Measurements from ENCODE around the gene CIRBP.
"Not testable (repeated sequence)": the region's sequence is repeated elsewhere in the genome, so short reads cannot be mapped to it uniquely, and the experiment has no call there.

CIRBP gene

DNA sequence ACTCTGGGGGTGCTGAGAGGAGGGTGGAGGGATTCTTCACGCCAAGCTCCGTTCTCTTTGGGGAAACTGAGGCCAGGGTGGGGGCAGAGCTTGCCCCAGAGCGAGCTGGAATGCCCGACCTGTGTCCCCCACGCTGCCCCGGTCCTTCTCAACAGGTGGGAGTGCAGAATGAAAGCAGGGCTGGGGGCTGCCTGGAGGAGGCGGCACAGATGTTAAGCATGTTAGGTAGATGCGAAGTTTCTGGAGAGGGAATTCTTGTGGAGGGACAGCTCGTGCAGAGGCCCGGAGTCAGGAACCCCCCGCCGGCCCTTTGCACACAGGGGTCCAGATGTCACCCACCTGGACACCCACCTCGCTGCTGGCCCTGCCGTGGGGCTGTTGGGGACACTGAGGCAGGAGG, 25.6 kb downstream of the CIRBP start:
- DNase-seq: no peak

DNA sequence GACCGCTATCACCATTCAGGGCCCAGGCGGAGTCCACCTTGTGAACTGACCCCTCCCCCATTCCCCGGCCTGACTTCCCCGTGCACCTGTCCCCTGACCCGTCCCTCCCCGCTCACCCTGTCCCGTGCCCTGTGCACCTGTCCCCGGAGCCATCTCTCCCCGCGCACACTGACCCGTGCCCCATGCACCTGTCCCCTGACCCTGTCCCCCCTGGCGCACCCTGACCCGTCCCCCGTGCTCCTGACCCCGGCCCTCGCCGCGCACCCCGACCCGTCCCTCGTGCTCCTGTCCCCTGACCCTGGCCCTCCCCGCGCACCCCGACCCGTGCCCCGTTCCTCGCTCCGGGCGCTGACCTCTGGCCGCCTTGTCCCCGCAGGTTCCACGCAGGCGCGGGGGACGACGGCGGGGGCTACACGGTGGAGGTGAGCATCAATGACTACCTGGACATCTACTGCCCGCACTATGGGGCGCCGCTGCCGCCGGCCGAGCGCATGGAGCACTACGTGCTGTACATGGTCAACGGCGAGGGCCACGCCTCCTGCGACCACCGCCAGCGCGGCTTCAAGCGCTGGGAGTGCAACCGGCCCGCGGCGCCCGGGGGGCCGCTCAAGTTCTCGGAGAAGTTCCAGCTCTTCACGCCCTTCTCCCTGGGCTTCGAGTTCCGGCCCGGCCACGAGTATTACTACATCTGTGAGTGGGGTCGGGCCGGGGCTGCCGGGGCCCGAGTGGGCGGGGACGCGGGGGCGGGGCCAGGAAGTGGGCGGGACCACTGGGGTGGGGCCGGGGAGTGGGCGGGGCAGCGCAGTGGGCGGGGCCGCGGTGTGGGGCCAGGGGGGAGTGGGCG, 26.3 kb downstream of the CIRBP start:
- DNase-seq: no peak

DNA sequence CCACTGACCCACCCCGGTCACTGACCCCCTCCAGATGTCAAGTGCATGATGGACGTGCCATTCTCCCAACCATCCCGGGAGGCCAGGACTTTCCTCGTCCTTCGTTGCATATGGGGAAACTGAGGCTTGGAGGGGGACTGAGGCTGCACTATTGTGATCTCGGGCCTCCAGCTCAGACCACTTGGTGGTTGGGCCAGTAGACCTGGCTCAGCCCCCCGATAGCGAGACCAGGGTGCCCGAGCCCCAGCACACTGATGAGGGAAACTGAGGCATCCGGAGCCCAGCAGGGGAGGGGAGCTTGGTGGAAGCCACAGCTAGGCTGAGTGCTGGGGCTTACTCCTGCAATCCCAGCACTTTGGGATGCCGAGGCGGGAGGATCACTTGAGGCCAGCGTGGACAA, 26.9 kb downstream of the CIRBP start:
- no peak for DNase-seq

DNA sequence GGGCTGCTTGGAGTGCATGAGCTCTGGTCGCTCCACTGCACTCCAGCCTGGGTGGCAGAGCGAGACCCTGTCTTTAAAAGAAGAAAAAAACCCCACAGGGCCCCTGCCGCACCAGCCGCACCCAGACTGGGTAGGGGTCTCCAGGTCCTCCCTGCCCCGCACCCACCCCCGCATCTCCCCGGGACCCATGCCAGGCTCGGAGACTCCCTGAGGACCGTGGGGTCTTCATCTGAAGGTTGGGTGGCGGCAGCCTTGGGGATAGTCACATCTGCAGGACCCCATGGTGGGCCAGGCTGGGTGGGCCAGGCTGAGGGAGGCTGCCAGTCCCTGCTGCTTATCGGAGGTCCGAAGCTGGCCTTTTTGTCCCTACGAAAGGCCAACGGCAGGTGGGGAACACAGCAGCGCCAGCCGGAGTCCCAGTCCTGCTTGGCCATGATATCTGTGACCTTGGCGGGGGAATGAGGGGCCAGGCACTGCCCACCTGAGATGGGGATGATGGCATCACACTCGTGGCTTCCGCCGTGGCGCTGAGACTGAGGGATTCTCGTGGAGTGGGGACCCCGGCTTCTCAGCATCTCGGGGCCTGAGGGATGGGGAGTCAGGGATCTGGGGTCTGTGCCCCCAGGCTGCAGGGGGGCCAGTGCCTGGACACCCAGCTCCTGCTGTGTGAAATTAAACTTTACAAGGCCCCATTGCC, 27.6 kb downstream of the CIRBP start:
- no peak for DNase-seq

DNA sequence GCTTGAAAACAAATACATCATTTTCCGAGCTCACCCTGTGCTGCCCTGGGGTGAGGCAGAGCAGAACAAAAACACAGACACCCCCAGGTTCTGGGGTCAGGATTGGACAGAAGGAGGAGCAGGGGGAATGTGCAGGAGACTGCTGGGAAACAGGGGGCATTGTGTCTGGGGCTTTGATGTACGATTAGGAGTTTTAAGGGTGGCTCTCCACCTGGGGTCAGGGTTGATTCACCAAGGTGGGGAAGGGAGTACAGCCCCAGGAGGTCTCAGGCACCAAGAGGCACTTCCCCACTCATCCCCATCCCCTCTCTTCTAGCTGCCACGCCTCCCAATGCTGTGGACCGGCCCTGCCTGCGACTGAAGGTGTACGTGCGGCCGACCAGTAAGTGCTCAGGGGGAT, 29.1 kb downstream of the CIRBP start:
- DNase-seq: no peak

DNA sequence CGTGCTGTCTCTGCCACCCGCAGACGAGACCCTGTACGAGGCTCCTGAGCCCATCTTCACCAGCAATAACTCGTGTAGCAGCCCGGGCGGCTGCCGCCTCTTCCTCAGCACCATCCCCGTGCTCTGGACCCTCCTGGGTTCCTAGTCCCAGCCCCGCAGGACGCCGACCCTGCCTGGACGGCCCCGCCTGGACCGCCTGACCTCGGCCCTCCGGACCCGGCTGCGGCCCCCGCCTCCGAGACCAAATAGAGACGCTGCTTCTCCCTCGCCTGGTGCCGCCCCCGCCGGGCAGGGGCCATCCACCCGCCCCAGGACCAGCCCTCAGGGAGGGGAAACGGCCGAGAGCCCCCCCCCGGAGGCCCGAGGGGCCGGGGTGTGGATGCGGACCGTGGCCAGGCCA, 30.7 kb downstream of the CIRBP start:
- DNase-seq: no peak

DNA sequence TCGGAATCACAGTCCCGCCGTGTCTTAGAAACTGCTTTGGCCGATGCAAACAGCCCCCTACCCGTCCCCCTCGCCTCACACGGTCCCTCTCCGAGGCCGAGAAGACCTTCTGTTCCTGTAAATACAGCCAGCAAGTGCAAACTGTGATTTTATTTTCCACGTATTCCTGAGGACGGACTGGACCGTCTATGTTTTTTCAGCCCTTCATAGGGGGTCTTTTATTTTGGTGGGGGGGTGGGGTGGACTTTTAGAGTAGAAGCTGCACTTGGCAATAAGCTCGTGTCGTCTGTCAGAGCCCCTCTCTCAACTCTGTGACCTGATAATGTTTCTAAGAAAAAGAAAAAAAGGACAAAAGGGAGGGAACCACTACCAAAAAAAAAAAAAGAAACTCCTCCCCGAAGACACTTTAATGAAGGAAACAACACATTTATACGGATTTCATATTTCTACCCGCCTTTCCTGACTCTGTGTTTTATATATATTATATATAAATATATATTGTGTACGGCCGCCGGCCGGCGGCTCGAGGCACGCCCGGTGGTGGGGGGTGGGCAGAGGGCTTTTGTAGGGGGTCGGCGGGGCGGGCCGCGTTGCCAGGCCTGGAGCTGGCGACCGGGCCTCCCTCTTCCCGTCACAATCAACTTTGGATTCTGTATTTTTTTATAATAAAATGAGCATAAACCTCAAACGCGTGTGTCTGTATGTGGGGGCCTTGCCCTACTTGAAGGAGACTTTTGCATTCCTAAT, 31.8 kb downstream of the CIRBP start:
- no peak for DNase-seq

DNA sequence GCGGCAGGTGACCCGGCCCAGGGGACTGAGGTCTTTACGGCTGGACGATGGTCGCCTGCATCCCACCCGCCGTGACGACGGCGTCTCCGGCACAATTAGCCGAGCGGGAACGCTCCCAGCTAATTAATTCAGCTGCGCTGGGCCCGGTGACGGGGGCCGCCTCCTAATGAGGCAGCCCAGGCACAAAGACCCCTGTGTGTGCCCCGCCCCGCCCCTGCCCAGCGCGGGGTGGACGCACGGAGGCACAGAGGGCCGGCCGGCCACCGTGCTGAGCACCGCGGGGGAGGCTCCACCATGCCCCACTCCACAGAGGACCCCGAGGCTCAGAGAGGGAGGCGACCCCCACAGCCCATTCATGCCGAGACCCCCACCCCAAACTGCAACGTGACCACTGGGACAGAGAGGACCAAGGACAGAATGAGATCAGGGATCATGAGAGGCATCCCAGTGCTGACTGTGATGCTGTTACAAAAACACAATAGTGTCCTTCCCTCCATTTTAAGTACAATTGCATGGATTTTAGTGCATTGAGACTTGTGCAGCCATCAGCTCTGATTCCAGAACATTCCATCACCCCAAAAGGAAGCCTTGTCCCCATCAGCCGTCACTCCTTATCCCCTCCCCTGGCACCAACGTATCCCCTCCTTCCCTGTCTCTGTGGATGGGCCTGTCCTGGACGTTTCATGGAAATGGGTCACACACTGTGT, 33.6 kb downstream of the CIRBP start:
- DNase-seq: no peak

DNA sequence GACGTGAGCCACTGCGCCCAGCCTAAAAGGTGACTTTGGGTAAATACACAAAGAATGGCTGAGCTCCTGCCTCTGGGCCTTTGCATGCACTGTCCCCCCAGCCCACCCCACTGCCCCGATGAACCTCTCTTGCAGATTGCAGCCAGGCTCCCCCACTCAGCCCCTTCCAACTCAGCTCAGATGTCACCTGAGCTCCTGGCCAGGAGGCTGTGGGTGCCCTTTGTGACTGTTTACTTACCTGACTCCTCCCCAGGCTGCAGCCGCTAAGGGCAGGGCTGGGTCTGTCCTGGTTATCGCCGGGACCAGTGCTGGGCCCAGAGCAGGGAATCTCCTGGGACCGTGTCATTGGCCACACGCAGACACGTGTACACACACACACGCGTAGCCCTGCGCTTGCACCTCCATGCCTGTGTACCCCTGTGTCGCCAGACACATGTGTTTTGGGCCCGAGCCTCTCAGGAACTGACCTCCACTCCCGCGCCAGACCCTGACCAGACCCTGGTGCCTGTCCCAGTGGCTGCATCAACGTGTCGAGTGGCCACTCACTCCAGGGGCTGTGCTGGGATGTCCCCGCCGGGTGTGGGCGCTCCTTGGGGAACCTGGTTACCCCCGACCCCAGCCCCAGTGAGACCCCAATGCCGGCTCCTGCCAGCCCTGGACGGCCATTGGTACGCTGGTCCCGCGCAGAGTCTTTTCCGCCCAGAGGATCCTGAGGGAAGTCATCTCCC, 35.2 kb downstream of the CIRBP start:
- DNase-seq: no peak

DNA sequence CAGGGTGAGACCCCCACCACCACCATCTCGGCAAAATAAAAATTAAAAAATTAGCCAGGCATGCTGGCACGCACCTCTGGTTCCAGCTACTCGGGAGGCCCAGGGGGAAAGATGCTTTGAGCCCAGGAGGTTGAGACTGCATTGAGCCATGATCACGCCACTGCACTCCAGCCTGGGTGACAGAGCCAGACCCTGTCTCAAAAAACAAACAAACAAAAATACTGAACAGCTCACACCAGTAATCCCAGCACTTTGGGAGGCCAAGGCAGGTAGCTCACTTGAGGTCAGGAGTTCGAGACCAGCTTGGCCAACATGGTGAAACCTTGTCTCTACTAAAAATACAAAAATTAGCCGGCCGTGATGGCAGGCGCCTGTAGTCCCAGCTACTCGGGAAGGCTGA, 36.2 kb downstream of the CIRBP start:
- not testable (repeated sequence) for DNase-seq

DNA sequence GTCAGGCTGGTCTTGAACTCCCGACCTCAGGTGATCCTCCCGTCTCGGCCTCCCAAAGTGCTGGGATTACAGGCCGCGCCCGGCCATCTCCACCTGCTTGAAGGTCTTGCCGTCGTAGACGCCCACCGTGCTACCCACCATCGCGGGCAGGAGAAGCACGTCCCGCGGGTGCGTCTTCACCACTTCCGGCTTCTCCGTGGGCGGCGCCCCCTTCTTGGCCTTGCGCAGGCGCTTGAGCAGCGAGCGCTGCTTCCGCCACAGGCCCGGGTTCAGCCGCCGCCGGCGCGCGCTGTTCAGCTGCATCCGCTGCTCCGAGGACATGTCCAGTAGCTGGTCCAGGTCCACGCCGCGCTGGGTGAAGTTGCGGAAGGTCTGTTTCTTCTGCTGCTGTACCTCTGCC, 38.2 kb downstream of the CIRBP start:
- DNase-seq: no peak

DNA sequence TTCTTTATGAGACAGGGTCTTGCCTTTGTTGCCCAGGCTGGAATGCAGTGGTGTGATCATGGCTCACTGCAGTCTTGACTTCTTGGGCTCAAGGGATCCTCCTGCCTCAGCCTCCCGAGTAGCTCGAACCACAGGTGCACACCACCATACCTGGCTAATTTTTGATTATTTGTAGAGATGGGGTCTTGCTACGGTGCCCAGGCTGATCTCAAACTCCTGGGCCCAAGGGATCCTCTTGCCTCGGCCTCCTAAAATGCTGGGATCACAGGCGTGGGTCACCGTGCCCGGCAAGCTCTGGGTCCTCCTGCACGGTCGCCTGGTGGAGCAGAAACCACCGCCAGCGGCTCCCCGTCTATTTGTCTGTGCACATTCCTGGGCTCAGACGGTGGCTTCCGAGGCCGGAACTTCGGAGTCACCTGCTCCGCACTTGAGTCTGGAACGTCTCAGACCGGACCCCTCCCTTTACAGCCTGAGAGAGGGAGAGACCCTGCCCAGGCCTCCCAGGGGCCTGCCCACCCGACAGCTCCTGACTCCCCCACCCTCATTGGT, 38.7 kb downstream of the CIRBP start:
- no peak for DNase-seq

DNA sequence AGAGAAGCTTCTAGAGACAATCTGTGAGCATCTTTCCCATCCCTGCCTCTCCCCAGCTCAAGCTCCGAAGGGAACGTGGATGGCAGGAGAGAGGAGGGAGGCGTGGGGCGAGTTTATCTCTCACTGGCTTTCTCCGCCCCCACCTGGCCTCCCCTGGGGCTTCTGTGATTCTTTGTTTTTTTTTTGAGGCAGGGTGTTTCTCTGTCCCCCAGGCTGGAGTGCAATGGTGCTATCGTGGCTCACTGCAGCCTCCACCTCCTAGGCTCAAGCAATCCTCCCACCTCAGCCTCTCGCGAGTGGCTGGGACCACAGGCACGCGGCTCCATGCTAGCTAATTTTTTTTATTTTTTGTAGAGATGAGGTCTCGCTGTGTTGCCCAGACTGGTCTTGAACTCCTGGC, 39.6 kb downstream of the CIRBP start:
- no peak for DNase-seq

DNA sequence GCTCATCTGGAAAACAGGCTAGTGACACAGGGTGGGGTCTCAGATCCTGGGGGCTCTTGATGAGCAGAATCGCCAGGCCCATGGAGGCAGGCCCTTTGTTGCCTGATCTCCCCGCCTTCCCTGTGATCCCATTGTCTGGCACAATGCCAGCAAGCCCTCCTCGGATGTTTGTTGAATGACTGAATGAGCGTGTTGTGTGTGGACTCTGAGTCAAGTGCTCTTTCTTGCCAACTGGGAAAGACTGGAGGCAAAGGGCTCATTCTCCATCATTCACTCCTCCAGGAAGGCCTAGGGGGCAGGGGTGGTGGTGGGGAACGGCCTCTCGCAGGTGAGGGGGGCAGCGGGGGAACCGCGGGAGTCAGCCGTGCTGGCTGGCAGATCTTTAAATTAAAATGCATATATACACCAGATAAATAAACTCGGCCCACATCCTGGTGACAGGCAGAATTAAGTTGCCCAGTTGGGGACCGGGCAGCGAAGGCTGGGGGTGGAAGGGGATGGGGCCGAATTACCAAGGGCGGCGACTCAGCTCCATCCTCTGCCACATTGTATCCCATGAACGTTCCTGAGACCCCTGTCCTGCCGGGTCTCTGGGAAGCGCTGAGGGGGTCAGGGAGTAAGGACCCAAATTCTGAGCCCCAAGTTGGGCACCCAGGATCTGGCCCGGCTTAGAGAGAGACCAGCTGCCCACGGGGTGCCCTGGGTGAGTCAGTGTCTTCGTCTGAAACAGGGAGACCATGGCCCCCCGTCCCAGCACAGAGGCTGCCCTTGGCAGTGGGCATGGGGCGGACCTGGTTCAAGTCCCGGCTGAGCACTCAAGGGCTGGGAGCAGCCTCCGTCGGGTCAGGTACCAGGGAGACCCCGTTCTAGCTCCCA, 41.1 kb downstream of the CIRBP start:
- DNase-seq: no peak

DNA sequence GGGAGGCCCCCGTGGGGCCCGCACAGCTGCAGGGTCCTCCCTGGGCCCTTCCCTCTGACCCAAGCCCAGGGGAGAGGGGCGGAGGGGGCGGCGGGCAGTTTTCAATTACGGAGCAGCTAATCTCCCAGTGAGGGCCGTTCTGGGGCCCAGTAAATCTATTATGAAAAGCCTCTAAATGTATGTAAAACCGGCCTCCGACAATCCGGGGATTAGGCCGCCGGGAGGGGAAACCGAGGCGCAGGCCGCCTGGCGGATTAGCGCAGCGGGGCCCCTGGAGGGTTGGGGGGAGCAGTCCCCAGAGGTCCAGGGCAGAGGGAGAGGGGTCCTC, 41.7 kb downstream of the CIRBP start:
- no peak for DNase-seq

DNA sequence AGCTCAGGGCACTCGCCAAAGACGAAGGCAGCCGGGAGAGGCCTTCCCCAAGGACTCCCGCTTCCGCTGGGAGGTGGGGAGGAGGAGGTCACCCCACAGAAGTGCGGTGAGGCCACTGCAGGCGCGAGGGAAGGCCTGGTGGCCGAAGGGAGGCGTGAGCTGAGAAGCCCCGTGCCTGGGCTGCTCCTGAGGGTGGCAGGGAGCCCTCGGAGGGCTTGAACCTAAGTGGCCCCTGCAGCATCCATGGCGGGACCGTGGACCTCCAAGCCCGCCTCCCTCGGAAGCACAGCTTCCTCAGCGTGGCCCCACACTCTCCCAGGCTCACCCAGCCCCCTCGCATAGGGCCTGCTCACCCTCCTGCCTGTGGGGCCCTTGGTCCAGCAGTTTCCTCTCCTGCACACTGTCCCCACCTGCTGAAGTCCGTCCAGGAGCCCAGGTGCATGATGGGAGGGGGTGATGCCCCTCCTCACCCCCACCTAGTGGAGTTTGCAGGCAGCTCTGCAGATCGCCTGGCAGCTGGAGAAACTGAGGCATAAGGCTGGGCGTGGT, 42.5 kb downstream of the CIRBP start:
- DNase-seq: no peak

DNA sequence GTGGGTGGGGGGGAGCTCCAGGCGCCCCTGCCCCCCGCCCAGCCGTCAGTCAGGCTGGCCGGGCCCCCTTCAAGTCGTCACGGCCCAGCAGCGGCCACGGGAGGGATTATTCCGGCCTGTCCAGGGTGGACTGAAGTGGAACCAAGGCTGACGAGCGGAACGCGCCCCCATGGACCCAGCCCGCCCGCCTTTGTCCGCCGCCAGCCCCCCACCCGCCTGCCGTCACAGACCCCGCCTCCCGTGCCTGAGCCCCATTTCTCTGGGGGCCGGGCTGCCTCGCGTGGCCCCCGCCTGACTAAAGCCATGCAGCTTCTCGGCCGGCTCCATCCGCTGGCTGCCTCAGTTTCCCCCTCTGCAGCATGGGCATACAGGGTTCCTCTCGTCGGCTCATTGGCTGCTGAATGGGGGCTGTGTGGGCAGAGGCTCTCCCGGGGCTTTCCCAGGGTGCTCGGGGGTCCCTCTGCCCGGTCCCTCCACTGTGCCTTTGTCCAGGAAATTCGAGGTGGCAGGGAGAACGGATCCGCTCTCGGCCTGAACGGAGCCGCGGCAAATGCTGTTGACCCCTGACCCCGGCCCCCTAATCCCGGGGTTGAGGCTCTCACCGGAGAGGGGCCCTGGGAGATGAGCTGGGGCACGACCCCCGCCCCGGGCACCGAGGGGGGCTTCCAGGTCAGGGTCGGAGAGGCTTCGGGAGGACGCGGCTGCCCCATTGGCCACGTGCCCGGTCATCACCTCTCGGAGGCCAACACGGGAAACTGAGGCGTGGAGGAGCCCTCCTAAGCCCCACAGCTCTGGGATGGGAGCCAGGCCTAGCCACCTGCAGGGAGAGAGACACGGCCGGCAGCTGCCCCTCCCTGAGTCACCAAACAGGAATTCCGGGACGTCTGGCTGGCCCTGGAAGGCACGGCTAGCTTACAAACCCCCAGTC, 43.9 kb downstream of the CIRBP start:
- DNase-seq: no peak

DNA sequence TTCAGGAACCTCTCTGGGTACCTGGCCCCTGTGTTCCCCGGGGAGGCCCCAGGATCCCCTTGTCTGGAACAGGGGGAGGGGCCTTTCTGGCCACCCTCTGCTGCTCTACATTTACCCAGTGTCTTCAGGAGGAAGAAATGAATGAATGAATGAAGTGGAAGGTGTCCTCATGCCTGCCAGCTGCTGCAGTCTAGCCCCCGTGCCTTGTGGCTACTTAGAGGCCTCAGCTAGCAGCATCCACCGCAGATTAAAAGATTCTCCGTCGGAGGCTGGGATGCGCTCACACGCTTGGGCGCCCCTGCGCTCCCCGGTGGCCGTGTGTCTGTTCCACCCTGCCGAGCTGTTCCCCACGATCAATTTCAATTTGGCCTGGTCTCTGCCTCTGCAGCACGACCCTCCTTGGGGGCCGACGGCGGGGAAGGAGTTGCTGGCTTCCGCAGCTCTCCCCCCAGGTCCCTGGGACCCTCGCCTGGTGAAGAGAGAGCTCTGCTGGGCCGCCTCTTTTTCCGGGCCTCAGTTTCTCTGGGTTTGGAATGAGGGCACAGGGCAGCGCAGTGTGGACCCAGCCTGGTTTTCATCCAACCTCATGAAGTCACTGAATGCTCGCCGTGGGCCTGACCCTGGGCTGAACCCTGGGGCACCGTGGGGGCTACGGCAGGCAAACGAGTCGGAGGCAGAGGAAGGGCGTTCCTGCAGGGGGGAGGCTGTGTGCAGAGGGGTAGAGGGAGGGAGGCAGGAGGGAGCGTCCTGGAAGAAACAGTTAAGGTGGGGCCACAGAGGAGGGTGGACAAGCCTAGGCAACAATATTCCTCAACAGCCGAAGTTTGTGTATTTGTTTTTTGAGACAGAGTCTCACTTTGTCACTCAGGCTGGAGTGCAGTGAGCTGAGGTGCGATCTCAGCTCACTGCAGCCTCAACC, 44.8 kb downstream of the CIRBP start:
- no peak for DNase-seq

Measured in CD4-positive, alpha-beta T cell treated with Interleukin-4 for 1 hour (primary cell).